CD4-positive, alpha-beta T cell (primary cell): ENCODE results near the gene GAL. TPM values are rescaled to one million over a fixed set of nuclear protein-coding genes. Genes with fewer than 3 reads are reported as not detected.

Experiments used
- ATAC-seq: fragments of 200-7000 bp; cut with Tn5 transposase; one replicate; pipeline ENCODE4 v1.10.0; 2022; ENCODE audit warnings: mild to moderate bottlenecking; ENCODE audit not compliant: poor library complexity
- CTCF ChIA-PET: fragments of 350-600 bp; sonication (Branson Sonifier 250); formaldehyde crosslinking; loops from one replicate; lab custom pipeline; 2021; ENCODE audit warnings: antibody characterized with exemption, inconsistent platforms; lab: Charles Lee
- POLR2A ChIA-PET: fragments of 350-600 bp; sonication (Branson Sonifier 250); formaldehyde crosslinking; loops from one replicate; lab custom pipeline; 2021; ENCODE audit warnings: antibody characterized with exemption, inconsistent platforms; lab: Charles Lee
- DNase-seq, 14 experiments: peaks; one replicate each; pipeline ENCODE4 v3.0.0-alpha.2; 2013 to 2020; ENCODE audit warnings: mixed read lengths in 2 of 14
- H3K27ac ChIP-seq, 2 donors: one replicate each; pipeline versions ENCODE4 v1.5.1 to v1.7.0; 2013; ENCODE audit warnings: low read length in 2 of 2, low read depth in 1 of 2, mild to moderate bottlenecking in 1 of 2
- H3K27me3 ChIP-seq, 2 experiments: 1 replicate in 1 of 2; 2 replicates in 1 of 2; pipeline versions ENCODE4 v1.6.1 to v1.7.0; 2013; ENCODE audit warnings: low read length in 2 of 2, control low read depth in 1 of 2, mild to moderate bottlenecking in 1 of 2, moderate library complexity in 1 of 2; ENCODE audit not compliant: insufficient read depth in 2 of 2, control insufficient read depth in 1 of 2
- H3K36me3 ChIP-seq: one replicate; pipeline ENCODE4 v1.6.1; 2013; ENCODE audit warnings: low read length, control low read depth; ENCODE audit not compliant: insufficient read depth
- H3K4me1 ChIP-seq: one replicate; pipeline ENCODE4 v1.6.1; 2013; ENCODE audit warnings: low read length, control low read depth; ENCODE audit not compliant: insufficient read depth
- H3K4me3 ChIP-seq: one replicate; pipeline ENCODE4 v1.5.1; 2013; ENCODE audit warnings: mild to moderate bottlenecking, low read length, moderate library complexity
- H3K9me3 ChIP-seq, 2 experiments: 1 replicate in 1 of 2; 2 replicates in 1 of 2; pipeline versions ENCODE4 v1.6.1 to v1.7.0; 2013; ENCODE audit warnings: low read length in 2 of 2, mild to moderate bottlenecking in 2 of 2, control low read depth in 1 of 2, moderate library complexity in 1 of 2; ENCODE audit not compliant: control insufficient read depth in 1 of 2, insufficient read depth in 1 of 2
- H3K27ac Mint-ChIP-seq: one replicate; pipeline ENCODE4 v1.8.0; 2020; ENCODE audit warnings: mixed read lengths
- H3K27me3 Mint-ChIP-seq: one replicate; pipeline ENCODE4 v1.8.0; 2021; ENCODE audit warnings: mixed read lengths
- H3K36me3 Mint-ChIP-seq: one replicate; pipeline ENCODE4 v1.8.0; 2021; ENCODE audit warnings: low read depth, mixed read lengths
- H3K4me1 Mint-ChIP-seq: one replicate; pipeline ENCODE4 v1.8.0; 2021; ENCODE audit warnings: low read depth, mixed read lengths
- H3K4me3 Mint-ChIP-seq: one replicate; pipeline ENCODE4 v1.8.0; 2020; ENCODE audit warnings: mild to moderate bottlenecking, mixed read lengths
- H3K9me3 Mint-ChIP-seq: one replicate; pipeline ENCODE4 v1.8.0; 2020; ENCODE audit warnings: mixed read lengths
- CTCF ChIP-seq: fragments of 200-600 bp; IDR thresholded peaks from one replicate; pipeline ENCODE4 v1.8.0; 2022; ENCODE audit warnings: antibody characterized with exemption, mild to moderate bottlenecking
- intact Hi-C, 2 experiments: fragments of 100-400 bp; cut with DNase I in 1 of 2; cut with micrococcal nuclease in 1 of 2; formaldehyde crosslinking; loops; one replicate each; pipeline versions ENCODE4 v1.15.1 to v1.9.0; 2023 to 2025; cut with DNase I, micrococcal nuclease
- total RNA-seq, 174 experiments: library from RNA in 2 of 174; stranded (reverse) in 2 of 174; gene quantifications; one replicate each; pipeline ENCODE4 v1.2.3 and lab custom pipeline; 2021 to 2026

Gene GAL
- total RNA-seq, 2 experiments from 2014 or later: not detected

GRCh38 chr11:68687986-68688385 is 3.6 kb downstream of the GAL start:
- H3K4me1 Mint-ChIP-seq: peaks cover 37% of the 10 kb centered on the region
- no peaks in the 10 kb centered on the region for H3K36me3 Mint-ChIP-seq

GRCh38 chr11:68688881-68689280 is 4.5 kb downstream of the GAL start:
- Mint-ChIP-seq H3K27ac (no peak overlapping the region), H3K27me3 (peaks cover 40% of the 10 kb centered on the region), H3K4me1 (peaks cover 37% of the 10 kb centered on the region), H3K4me3 (no peak overlapping the region), H3K36me3 (no peaks in the 10 kb centered on the region), H3K9me3 (no peaks in the 10 kb centered on the region)
- CTCF ChIA-PET: no interaction called here
- Histone ChIP-seq H3K36me3 (no peaks in the 10 kb centered on the region), H3K27ac (no peak overlapping the region), H3K9me3 (peaks cover 0 to 14% of the 10 kb centered on the region in 2 experiments), H3K4me1 (peaks cover 30% of the 10 kb centered on the region), H3K4me3 (no peak overlapping the region), H3K27me3 (peaks cover 24% of the 10 kb centered on the region in 2 experiments)
- intact Hi-C loops: no loop called here
- no peak for DNase-seq
- POLR2A ChIA-PET: no interaction called here
- no peak for TF ChIP-seq CTCF
- ATAC-seq: no peak

More at GRCh38 chr11:68687986-68688385, 3.6 kb downstream of the GAL start:
- TF ChIP-seq CTCF: no peak
- Mint-ChIP-seq H3K27me3 (peaks cover 47% of the 10 kb centered on the region), H3K27ac (no peak overlapping the region), H3K9me3 (no peaks in the 10 kb centered on the region), H3K4me3 (no peak overlapping the region)
- H3K27ac ChIP-seq: no peak overlapping the region
- ChIA-PET POLR2A (no interaction called here), CTCF (no interaction called here)
- no peaks in the 10 kb centered on the region for H3K36me3 ChIP-seq
- intact Hi-C loops: no loop called here
- H3K27me3 ChIP-seq: peaks cover 33% of the 10 kb centered on the region in 2 experiments
- DNase-seq (no peak), ATAC-seq (no peak)
- peaks cover 0 to 22% of the 10 kb centered on the region in 2 experiments for H3K9me3 ChIP-seq
- no peak overlapping the region for H3K4me3 ChIP-seq
- peaks cover 31% of the 10 kb centered on the region for H3K4me1 ChIP-seq

- peaks cover 40% of the 10 kb centered on the region for H3K27me3 Mint-ChIP-seq
Measured at GRCh38 chr11:68689737-68690625, 5.6 kb downstream of the GAL start.

More at GRCh38 chr11:68689737-68690625, 5.6 kb downstream of the GAL start:
- ATAC-seq: no peak
- H3K4me3 ChIP-seq: peak overlapping the region; percentile 0
- no peaks in the 10 kb centered on the region for H3K36me3 ChIP-seq
- ChIA-PET POLR2A (no interaction called here), CTCF (no interaction called here)
- no peaks in the 10 kb centered on the region for H3K9me3 Mint-ChIP-seq
- H3K27ac ChIP-seq: no peak overlapping the region
- H3K36me3 Mint-ChIP-seq: no peaks in the 10 kb centered on the region
- H3K4me1 Mint-ChIP-seq: peaks cover 37% of the 10 kb centered on the region
- H3K27me3 ChIP-seq: peaks cover 16 to 20% of the 10 kb centered on the region in 2 experiments
- intact Hi-C loops: no loop called here
- peaks cover 0 to 9% of the 10 kb centered on the region in 2 experiments for H3K9me3 ChIP-seq
- peak overlapping the region; percentile 82 for H3K4me3 Mint-ChIP-seq
- H3K27ac Mint-ChIP-seq: peak overlapping the region; percentile 31
- no peak for DNase-seq
- H3K4me1 ChIP-seq: peaks cover 22% of the 10 kb centered on the region
- TF ChIP-seq CTCF: no peak
